ENCODE data around the gene FSTL4. TPM values are rescaled to one million over a fixed set of nuclear protein-coding genes. Genes with fewer than 3 reads are reported as not detected.

FSTL4 gene
- total RNA-seq, 2 donors from 2014 or later, result 4.4 to 5.5 TPM

DNA sequence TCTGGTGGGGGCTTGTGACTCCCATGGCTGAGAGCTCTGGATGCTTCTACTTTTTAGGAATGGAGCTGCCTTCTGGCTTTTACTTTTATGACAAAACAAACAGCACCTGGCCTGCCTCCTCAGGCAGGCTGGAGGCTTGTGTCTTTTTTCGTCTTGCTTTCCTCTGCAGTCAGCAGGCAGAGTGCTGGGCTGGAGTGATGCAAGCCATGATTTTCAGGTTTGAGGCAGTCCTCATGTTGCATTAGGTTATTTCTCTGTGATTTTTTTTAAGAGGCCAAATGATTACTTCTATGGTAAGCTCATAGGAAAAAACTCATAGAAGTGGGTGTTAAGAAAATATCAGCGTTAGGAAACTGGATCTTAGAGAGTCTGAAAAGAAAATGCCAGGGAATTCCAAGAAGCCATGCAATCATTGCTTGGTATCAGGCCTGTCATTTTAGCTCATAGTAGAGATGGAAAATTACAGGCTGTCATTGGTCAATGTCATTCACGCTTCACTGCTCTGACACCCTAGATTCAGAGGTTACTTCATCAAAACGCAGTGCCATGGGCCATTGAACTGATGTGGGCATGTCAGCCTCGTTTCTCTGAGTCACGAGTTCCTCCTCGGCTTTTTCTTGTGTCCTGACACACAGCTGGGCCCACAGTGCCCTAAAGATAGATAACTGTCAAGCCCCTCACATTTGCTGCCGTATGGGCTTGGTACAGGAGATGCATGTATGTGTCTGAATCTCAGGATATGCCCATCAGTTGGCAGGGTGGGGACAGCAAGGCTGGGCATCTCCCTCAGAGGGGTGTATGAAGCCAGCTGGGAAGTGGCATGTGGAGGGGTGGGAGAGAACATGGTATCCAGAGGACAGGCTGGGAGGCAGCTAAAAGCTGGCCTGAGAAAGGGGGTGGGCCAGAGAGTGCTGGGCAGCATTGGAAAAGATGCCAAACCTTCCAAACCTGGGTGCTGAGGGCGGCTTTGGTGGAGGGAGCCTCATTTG, 408.7 kb downstream of the FSTL4 start:
- Histone ChIP-seq H3K27me3 (ENCODE audit: control insufficient read depth, insufficient read depth, low read length, poor library complexity, severe bottlenecking) (no peaks in the 10 kb centered on the region), H3K4me1 (ENCODE audit: control insufficient read depth, insufficient read depth, low read length) (no peaks in the 10 kb centered on the region), H3K9ac (ENCODE audit: extremely low read depth, low read length, poor library complexity, severe bottlenecking) (no peak overlapping the region), H3K4me3 (ENCODE audit: low read length) (no peak overlapping the region), H3K9me3 (ENCODE audit: control insufficient read depth, low read length) (no peaks in the 10 kb centered on the region), H3K36me3 (ENCODE audit: control insufficient read depth, insufficient read depth, low read length) (no peaks in the 10 kb centered on the region), H3K27ac (ENCODE audit: low read depth, low read length) (no peak overlapping the region)
- WGBS, 2 experiments (ENCODE audit: insufficient coverage in 1 of 2, insufficient read length in 1 of 2), result 85 to 93% methylated on average over 7 to 9 of the region's 9 CpGs
- DNase-seq, result peak; percentile 25
- Mint-ChIP-seq H3K9me3 (no peaks in the 10 kb centered on the region), H3K4me3 (no peak overlapping the region), H3K4me1 (no peaks in the 10 kb centered on the region), H3K36me3 (ENCODE audit: low read depth) (no peaks in the 10 kb centered on the region), H3K27ac (no peak overlapping the region), H3K27me3 (ENCODE audit: insufficient read depth) (no peaks in the 10 kb centered on the region)
- TF ChIP-seq, protein P1, sequence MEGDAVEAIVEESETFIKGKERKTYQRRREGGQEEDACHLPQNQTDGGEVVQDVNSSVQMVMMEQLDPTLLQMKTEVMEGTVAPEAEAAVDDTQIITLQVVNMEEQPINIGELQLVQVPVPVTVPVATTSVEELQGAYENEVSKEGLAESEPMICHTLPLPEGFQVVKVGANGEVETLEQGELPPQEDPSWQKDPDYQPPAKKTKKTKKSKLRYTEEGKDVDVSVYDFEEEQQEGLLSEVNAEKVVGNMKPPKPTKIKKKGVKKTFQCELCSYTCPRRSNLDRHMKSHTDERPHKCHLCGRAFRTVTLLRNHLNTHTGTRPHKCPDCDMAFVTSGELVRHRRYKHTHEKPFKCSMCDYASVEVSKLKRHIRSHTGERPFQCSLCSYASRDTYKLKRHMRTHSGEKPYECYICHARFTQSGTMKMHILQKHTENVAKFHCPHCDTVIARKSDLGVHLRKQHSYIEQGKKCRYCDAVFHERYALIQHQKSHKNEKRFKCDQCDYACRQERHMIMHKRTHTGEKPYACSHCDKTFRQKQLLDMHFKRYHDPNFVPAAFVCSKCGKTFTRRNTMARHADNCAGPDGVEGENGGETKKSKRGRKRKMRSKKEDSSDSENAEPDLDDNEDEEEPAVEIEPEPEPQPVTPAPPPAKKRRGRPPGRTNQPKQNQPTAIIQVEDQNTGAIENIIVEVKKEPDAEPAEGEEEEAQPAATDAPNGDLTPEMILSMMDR (conservative IDR thresholded peaks at IDR 0.05), result no peak

DNA sequence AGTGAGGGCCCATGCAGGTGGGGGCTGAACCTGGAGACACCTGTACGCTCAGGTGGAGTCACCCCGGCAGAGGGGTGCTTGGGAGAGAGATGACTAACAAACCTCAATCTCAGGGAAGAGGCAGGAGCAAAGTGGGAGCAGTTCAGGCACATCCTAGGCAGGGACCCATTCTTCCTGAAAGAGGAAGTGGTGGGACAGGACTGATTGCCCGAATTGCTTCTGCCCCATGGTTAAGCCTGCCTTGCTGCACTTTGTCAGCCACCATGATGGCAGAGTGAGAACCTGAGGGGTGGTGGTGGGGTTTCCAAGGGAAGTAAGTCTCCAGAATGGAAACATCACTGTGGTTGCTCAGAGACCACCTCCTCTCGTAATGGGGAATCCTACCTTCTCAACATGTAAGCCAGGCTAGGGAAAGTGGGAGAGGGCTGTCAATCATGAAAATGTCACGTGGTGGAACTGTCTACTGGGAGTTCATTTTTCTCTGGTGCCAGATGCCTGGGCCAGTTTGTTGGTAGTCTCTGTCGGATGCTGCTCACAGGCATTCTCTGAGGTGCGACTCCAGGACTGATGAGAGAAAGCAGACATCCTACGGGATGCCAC, 410.2 kb downstream of the FSTL4 start:
- no peak overlapping the region for H3K9ac ChIP-seq (ENCODE audit: extremely low read depth, low read length, poor library complexity, severe bottlenecking)
- no peak overlapping the region for H3K27ac Mint-ChIP-seq
- peaks cover 6% of the 10 kb centered on the region for H3K4me1 Mint-ChIP-seq
- H3K27me3 ChIP-seq (ENCODE audit: control insufficient read depth, insufficient read depth, low read length, poor library complexity, severe bottlenecking), result no peaks in the 10 kb centered on the region
- no peaks in the 10 kb centered on the region for H3K27me3 Mint-ChIP-seq (ENCODE audit: insufficient read depth)
- H3K4me3 ChIP-seq (ENCODE audit: low read length), result no peak overlapping the region
- TF ChIP-seq, protein P1 (conservative IDR thresholded peaks at IDR 0.05), result no peak
- no peaks in the 10 kb centered on the region for H3K36me3 ChIP-seq (ENCODE audit: control insufficient read depth, insufficient read depth, low read length)
- no peak overlapping the region for H3K4me3 Mint-ChIP-seq
- H3K9me3 ChIP-seq (ENCODE audit: control insufficient read depth, low read length), result no peaks in the 10 kb centered on the region
- DNase-seq, result no peak
- H3K9me3 Mint-ChIP-seq, result no peaks in the 10 kb centered on the region
- WGBS, 2 experiments (ENCODE audit: insufficient coverage in 1 of 2, insufficient read length in 1 of 2), result 90 to 94% methylated on average over 5 to 8 of the region's 8 CpGs
- no peaks in the 10 kb centered on the region for H3K36me3 Mint-ChIP-seq (ENCODE audit: low read depth)
- no peak overlapping the region for H3K27ac ChIP-seq (ENCODE audit: low read depth, low read length)
- peaks cover 1% of the 10 kb centered on the region for H3K4me1 ChIP-seq (ENCODE audit: control insufficient read depth, insufficient read depth, low read length)

DNA sequence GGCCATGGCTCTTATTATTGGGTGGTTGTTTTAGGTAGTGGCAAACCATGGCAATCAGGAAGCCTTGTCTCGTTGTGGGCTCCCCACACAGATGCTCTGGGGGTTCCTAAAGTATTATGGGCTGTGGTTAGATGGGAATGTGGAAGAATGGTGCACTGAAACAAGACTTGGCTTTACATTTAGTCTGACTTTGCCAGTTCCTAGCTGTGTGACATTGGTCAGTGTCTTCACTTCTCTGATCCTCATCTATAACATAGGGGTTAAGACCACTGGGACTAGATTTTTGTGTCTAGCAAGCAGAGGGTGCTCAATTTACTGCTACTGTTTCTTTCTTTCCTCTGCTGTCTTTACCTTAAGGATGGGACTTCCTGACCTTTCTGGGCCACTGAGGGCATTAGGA, 411.0 kb downstream of the FSTL4 start:
- WGBS, 2 experiments (ENCODE audit: insufficient coverage in 1 of 2, insufficient read length in 1 of 2), result 90% methylated on average over 1 of the region's 1 CpG; no CpG with 5 or more reads in 1 of the 2 experiments
- H3K9me3 ChIP-seq (ENCODE audit: control insufficient read depth, low read length), result no peaks in the 10 kb centered on the region
- DNase-seq, result no peak
- Mint-ChIP-seq H3K4me3 (no peak overlapping the region), H3K27ac (no peak overlapping the region), H3K36me3 (ENCODE audit: low read depth) (no peaks in the 10 kb centered on the region), H3K4me1 (peaks cover 14% of the 10 kb centered on the region), H3K27me3 (ENCODE audit: insufficient read depth) (no peaks in the 10 kb centered on the region), H3K9me3 (no peaks in the 10 kb centered on the region)
- no peak overlapping the region for H3K4me3 ChIP-seq (ENCODE audit: low read length)
- TF ChIP-seq, protein P1 (conservative IDR thresholded peaks at IDR 0.05), result no peak
- no peak overlapping the region for H3K9ac ChIP-seq (ENCODE audit: extremely low read depth, low read length, poor library complexity, severe bottlenecking)
- no peak overlapping the region for H3K27ac ChIP-seq (ENCODE audit: low read depth, low read length)
- H3K36me3 ChIP-seq (ENCODE audit: control insufficient read depth, insufficient read depth, low read length), result no peaks in the 10 kb centered on the region
- no peaks in the 10 kb centered on the region for H3K27me3 ChIP-seq (ENCODE audit: control insufficient read depth, insufficient read depth, low read length, poor library complexity, severe bottlenecking)
- H3K4me1 ChIP-seq (ENCODE audit: control insufficient read depth, insufficient read depth, low read length), result peaks cover 8% of the 10 kb centered on the region
